AG04449 (cell line): Measurements from ENCODE around the gene ENTPD5.
A peak's percentile ranks its signal among the peaks of the same experiment; 100 is the strongest.

Experiments used
- CTCF ChIA-PET: fragments of 350-600 bp; formaldehyde crosslinking; extraction: SDS; loops from one replicate; lab custom pipeline; 2021; ENCODE audit warnings: antibody characterized with exemption; lab: Yijun Ruan, JAX
- POLR2A ChIA-PET: fragments of 400-600, 350-600 bp; formaldehyde crosslinking; extraction: SDS; loops from one replicate; lab custom pipeline; 2020; ENCODE audit warnings: antibody characterized with exemption, inconsistent platforms; lab: Yijun Ruan, JAX
- DNase-seq: peaks from one replicate; pipeline ENCODE4 v3.0.0-alpha.2; 2010; ENCODE audit warnings: low read depth, low spot score
- H3K4me3 ChIP-seq: 2 replicates; pipeline ENCODE4 v1.5.1; 2011; ENCODE audit warnings: low read depth, mild to moderate bottlenecking, control low read depth, low read length
- CTCF ChIP-seq: IDR thresholded peaks from one replicate; pipeline ENCODE4 v1.5.1; 2011; ENCODE audit warnings: mild to moderate bottlenecking, moderate library complexity, low read length, control low read depth, inconsistent platforms; ENCODE audit not compliant: insufficient read depth; ENCODE audit errors: missing control alignments

Gene ENTPD5

DNA sequence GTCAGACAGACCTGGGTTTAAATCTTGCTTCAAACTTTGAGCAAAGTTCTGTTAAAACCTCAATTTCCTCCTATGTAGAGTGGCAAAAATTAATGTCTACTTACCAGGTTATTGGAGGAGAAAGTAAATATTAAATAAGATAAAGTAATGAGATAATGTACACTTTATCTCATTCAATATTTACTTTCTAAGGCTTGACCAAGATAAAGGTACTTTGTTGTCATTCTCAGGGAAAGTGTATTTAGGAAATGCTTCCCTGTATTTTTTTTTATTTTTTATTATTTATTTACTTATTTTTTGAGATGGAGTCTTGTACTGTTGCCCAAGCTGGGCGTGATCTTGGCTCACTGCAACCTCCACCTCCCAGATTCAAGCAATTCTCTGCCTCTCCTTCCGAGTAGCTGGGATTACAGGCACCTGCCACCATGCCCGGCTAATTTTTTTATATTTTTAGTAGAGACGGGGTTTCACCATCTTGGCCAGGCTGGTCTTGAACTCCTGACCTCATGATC is 73.9 kb downstream of the ENTPD5 start:
- no peak overlapping the region for H3K4me3 ChIP-seq
- POLR2A ChIA-PET = interaction anchor here (0.6 kb wide), 1 partner anchor 159 kb away, joined by 3 read pairs; no protein-coding TSS in a partner anchor
- DNase-seq = no peak
- no peak for TF ChIP-seq CTCF
- CTCF ChIA-PET = no interaction called here

GRCh38 chr14:73944432-73945158 is 74.5 kb downstream of the ENTPD5 start:
- ChIA-PET POLR2A (interaction anchor here (0.6 kb wide), 1 partner anchor 159 kb away, joined by 3 read pairs; no protein-coding TSS in a partner anchor), CTCF (no interaction called here)
- no peak for DNase-seq
- no peak for TF ChIP-seq CTCF
- H3K4me3 ChIP-seq = no peak overlapping the region

DNA sequence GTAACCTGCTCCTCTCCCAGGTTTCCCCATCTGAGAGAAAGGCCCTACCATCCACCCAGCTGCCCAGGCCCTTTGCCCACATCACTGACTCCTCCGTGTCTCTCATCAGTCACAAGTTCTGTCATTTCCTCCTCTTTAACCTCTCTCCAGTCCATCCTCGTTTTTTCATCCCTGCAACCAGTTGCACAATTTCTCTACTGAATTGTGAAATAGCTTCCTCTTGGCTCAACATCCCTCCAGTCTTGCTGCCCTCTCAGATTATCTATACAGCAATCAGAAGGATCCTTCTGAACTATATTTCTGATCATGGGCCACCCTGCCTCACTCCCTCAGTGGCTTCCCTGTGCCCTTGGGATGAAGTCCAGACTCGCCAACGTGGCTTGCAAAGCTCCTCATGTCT is 76.0 kb downstream of the ENTPD5 start:
- H3K4me3 ChIP-seq = no peak overlapping the region
- ChIA-PET CTCF (interaction anchor here (3.0 kb wide), 1 partner anchor 214 kb away, joined by 8 read pairs; no protein-coding TSS in a partner anchor), POLR2A (no interaction called here)
- no peak for TF ChIP-seq CTCF
- DNase-seq = peak; percentile 10

- no peak for TF ChIP-seq CTCF
- CTCF ChIA-PET = interaction anchor here (3.0 kb wide), 1 partner anchor 213 kb away, joined by 8 read pairs; no protein-coding TSS in a partner anchor
- no peak for DNase-seq
- no peak overlapping the region for H3K4me3 ChIP-seq
- POLR2A ChIA-PET = no interaction called here
Observed at GRCh38 chr14:73942180-73942579, 76.9 kb downstream of the ENTPD5 start.

DNA sequence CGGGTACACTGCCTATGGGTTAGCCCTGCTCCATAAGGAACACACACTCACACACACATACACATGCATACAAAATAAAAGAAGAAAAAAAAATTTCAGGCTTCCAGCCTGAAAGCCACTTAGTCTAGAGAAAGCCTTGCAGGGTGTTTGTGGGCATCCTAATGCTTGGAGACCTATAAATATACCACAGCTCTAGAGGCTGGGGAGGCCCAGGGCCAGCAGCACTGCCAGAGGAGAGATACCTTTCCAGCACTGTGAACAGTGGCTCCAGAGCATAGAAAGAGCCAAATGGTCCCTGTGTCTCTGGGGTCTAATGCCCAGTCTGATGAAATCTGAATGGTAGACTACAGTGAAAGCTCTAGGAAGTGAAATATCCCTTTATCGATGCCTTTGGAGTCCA is 82.1 kb downstream of the ENTPD5 start:
- no peak overlapping the region for H3K4me3 ChIP-seq
- no peak for DNase-seq
- ChIA-PET POLR2A (no interaction called here), CTCF (interaction anchor here (1.2 to 1.3 kb wide), 2 partner anchors 10 to 25 kb away, joined by 3 read pairs; no protein-coding TSS in a partner anchor)
- TF ChIP-seq CTCF = no peak

DNA sequence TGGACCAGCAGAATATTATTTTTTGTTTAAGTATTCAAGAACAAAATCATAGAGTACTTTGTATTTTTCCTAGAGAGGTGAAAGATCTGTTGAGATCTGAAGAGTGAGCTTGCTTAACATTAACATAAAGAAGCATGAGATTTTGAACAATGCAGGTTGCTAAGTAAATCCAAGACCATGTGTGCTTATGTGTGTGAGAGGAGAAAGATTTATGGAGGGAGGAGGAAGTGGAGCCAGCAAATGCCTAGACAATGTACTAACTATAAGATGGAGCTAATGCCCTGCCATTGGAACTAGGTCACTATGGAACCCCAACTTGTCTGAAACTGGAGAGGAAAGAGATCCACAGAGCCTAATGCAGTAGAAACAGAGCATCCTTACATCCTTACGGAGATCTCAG is 82.5 kb downstream of the ENTPD5 start:
- no peak for TF ChIP-seq CTCF
- POLR2A ChIA-PET = no interaction called here
- no peak for DNase-seq
- CTCF ChIA-PET = interaction anchor here (0.5 to 1.5 kb wide), 4 partner anchors 11 to 234 kb away, joined by 3 read pairs; no protein-coding TSS in a partner anchor
- H3K4me3 ChIP-seq = no peak overlapping the region
